ENCODE measurements around the gene NCAPH2. TPM values are rescaled to one million over a fixed set of nuclear protein-coding genes. Genes with fewer than 3 reads are reported as not detected.

The NCAPH2 gene
- total and polyA plus RNA-seq, 2 of the 13 experiments (the other 11 are each of a cell fraction or from before 2014, with no cell fraction given): 28.1 to 64.4 TPM

DNA sequence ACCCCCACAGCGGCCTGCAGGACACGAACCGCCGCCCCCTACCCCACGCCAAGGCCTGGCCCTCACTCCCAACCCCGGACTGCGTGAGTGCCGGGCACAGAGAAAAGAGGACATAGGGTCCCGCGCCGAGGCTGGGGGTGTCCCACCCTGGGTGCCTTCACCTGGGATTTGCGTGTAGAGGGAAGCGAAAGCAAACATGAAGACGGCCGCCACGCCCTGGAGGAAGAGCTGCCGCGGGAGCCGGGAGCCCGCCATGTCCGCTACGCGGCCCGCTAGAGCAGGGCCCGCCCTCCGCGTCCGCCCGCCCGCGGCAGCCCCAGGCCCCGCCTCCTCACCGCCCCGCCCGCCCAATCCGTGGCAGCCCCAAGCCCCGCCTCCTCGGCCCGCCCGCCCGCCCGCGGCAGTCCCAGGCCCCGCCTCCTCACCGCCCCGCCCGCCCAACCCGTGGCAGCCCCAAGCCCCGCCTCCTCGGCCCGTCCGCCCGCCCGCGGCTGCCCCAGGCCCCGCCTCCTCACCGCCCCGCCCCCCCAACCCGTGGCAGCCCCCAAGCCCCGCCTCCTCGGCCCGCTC, 518 bp upstream of the NCAPH2 start, which contains the start of gene LMF2 (continued):
- TF ChIP-seq, protein P1, sequence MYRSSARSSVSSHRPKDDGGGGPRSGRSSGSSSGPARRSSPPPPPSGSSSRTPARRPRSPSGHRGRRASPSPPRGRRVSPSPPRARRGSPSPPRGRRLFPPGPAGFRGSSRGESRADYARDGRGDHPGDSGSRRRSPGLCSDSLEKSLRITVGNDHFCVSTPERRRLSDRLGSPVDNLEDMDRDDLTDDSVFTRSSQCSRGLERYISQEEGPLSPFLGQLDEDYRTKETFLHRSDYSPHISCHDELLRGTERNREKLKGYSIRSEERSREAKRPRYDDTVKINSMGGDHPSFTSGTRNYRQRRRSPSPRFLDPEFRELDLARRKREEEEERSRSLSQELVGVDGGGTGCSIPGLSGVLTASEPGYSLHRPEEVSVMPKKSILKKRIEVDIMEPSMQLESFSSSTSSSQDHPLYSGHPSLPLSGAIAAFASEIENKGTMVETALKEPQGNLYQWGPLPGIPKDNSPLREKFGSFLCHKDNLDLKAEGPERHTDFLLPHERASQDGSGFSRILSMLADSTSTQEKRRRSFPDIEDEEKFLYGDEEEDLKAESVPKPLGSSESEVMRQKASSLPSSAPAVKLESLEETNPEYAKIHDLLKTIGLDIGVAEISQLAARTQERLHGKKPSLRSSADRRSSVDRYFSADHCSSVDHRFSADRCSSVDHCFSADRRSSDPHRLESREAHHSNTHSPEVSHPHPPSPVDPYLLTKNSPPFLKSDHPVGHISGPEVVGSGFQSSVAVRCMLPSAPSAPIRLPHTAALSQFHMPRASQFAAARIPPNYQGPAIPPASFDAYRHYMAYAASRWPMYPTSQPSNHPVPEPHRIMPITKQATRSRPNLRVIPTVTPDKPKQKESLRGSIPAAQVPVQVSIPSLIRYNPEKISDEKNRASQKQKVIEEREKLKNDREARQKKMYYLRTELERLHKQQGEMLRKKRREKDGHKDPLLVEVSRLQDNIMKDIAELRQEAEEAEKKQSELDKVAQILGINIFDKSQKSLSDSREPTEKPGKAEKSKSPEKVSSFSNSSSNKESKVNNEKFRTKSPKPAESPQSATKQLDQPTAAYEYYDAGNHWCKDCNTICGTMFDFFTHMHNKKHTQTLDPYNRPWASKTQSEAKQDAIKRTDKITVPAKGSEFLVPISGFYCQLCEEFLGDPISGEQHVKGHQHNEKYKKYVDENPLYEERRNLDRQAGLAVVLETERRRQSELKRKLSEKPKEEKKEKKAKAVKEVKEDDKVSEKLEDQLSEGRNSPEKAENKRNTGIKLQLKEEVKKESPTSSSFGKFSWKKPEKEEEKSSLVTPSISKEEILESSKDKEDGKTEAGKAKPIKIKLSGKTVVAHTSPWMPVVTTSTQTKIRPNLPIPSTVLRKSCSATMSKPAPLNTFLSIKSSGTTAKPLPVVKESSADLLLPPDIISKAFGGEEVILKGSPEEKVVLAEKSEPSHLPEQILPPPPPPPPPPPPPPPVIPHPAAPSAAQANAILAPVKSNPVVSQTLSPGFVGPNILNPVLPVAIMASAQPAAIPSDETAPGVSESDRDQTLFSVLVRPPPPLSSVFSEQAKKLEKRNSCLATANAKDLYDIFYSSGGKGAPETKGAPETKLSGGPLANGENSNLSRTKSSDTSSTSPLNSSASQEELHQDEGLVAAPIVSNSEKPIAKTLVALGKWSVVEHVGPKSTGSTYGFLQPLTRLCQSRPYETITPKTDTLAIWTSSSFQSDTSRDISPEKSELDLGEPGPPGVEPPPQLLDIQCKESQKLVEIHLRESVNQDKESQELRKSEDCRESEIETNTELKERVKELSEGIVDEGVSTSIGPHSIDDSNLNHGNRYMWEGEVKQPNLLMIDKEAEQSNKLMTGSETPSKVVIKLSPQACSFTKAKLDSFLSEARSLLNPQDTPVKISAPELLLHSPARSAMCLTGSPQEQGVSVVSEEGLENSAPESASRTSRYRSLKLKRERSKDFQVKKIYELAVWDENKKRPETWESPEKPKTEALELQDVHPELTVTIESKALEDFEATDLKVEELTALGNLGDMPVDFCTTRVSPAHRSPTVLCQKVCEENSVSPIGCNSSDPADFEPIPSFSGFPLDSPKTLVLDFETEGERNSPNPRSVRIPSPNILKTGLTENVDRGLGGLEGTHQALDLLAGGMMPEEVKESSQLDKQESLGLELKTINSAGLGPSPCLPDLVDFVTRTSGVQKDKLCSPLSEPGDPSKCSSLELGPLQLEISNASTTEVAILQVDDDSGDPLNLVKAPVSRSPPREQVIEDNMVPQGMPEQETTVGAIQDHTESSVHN (CRISPR knock-in tag; IDR thresholded peaks at IDR 0.05): 0 out of 2 replicates have a peak, but pooled peaks have one; percentile 24
- TF ChIP-seq, protein P2, sequence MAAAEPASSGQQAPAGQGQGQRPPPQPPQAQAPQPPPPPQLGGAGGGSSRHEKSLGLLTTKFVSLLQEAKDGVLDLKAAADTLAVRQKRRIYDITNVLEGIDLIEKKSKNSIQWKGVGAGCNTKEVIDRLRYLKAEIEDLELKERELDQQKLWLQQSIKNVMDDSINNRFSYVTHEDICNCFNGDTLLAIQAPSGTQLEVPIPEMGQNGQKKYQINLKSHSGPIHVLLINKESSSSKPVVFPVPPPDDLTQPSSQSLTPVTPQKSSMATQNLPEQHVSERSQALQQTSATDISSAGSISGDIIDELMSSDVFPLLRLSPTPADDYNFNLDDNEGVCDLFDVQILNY (CRISPR knock-in tag; conservative IDR thresholded peaks at IDR 0.05): peak; percentile 70; the same call in 1 of the 2 replicates
- TF ChIP-seq ZNF891 (CRISPR knock-in tag; IDR thresholded peaks at IDR 0.05) (no peak), HOXA5 (CRISPR knock-in tag; IDR thresholded peaks at IDR 0.05) (0 out of 2 replicates have a peak, but pooled peaks have one; percentile 50), SMAD3 (CRISPR knock-in tag; IDR thresholded peaks at IDR 0.05) (no peak), SALL1 (CRISPR knock-in tag; IDR thresholded peaks at IDR 0.05) (peak; percentile 55; the same call in 1 of the 2 replicates), ZNF772 (CRISPR knock-in tag; IDR thresholded peaks at IDR 0.05) (no peak), CEBPG (CRISPR knock-in tag; IDR thresholded peaks at IDR 0.05) (no peak)
- TF ChIP-seq, protein P3, sequence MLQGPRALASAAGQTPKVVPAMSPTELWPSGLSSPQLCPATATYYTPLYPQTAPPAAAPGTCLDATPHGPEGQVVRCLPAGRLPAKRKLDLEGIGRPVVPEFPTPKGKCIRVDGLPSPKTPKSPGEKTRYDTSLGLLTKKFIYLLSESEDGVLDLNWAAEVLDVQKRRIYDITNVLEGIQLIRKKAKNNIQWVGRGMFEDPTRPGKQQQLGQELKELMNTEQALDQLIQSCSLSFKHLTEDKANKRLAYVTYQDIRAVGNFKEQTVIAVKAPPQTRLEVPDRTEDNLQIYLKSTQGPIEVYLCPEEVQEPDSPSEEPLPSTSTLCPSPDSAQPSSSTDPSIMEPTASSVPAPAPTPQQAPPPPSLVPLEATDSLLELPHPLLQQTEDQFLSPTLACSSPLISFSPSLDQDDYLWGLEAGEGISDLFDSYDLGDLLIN (CRISPR knock-in tag; IDR thresholded peaks at IDR 0.05; ENCODE audit: borderline replicate concordance): peak; percentile 67; the same call in 1 of the 2 replicates
- TF ChIP-seq, protein P4, sequence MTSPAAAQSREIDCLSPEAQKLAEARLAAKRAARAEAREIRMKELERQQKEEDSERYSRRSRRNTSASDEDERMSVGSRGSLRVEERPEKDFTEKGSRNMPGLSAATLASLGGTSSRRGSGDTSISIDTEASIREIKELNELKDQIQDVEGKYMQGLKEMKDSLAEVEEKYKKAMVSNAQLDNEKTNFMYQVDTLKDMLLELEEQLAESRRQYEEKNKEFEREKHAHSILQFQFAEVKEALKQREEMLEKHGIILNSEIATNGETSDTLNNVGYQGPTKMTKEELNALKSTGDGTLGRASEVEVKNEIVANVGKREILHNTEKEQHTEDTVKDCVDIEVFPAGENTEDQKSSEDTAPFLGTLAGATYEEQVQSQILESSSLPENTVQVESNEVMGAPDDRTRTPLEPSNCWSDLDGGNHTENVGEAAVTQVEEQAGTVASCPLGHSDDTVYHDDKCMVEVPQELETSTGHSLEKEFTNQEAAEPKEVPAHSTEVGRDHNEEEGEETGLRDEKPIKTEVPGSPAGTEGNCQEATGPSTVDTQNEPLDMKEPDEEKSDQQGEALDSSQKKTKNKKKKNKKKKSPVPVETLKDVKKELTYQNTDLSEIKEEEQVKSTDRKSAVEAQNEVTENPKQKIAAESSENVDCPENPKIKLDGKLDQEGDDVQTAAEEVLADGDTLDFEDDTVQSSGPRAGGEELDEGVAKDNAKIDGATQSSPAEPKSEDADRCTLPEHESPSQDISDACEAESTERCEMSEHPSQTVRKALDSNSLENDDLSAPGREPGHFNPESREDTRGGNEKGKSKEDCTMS (CRISPR knock-in tag; conservative IDR thresholded peaks at IDR 0.05): no peak

Measured in HepG2 (cell line).